KMS-11 (cell line): ENCODE measurements around the gene RAB11FIP3.

Experiments
- H2AFZ ChIP-seq: fragments of 200-600 bp; sonication (generic); 2 replicates; pipeline ENCODE4 v1.6.1; 2016; ENCODE audit warnings: antibody characterized with exemption, mixed run types, low read depth
- H3K27ac ChIP-seq: fragments of 200-600 bp; sonication (generic); 2 replicates; pipeline ENCODE4 v1.6.1; 2016; ENCODE audit warnings: mild to moderate bottlenecking, mixed run types
- H3K27me3 ChIP-seq: fragments of 200-600 bp; sonication (generic); 2 replicates; pipeline ENCODE4 v1.6.1; 2017; ENCODE audit warnings: mild to moderate bottlenecking, low read depth, mixed run types, moderate library complexity; ENCODE audit not compliant: insufficient read depth
- H3K36me3 ChIP-seq: fragments of 200-600 bp; sonication (generic); 2 replicates; pipeline ENCODE4 v1.6.1; 2017; ENCODE audit warnings: mild to moderate bottlenecking, mixed run types; ENCODE audit not compliant: insufficient read depth
- H3K4me1 ChIP-seq: fragments of 200-600 bp; sonication (generic); 2 replicates; pipeline ENCODE4 v1.6.1; 2016; ENCODE audit warnings: mild to moderate bottlenecking, low read depth, mixed run types; ENCODE audit not compliant: poor library complexity, severe bottlenecking
- H3K4me2 ChIP-seq: fragments of 200-600 bp; sonication (generic); 2 replicates; pipeline ENCODE4 v1.7.0; 2016; ENCODE audit warnings: mild to moderate bottlenecking, mixed run types
- H3K4me3 ChIP-seq: fragments of 200-600 bp; sonication (generic); IDR thresholded peaks from 2 replicates; pipeline ENCODE4 v1.6.1; 2017; ENCODE audit warnings: low read depth, low read length, mixed read lengths; ENCODE audit not compliant: insufficient read depth
- H3K79me2 ChIP-seq: fragments of 200-600 bp; sonication (generic); 2 replicates; pipeline ENCODE4 v1.6.1; 2016; ENCODE audit warnings: low read depth, mixed run types; ENCODE audit not compliant: insufficient read depth
- H3K9ac ChIP-seq: fragments of 200-600 bp; sonication (generic); 2 replicates; pipeline ENCODE4 v1.6.1; 2016; ENCODE audit warnings: mild to moderate bottlenecking, mixed run types
- H4K20me1 ChIP-seq: fragments of 200-600 bp; sonication (generic); 2 replicates; pipeline ENCODE4 v1.6.1; 2016; ENCODE audit warnings: mild to moderate bottlenecking, mixed run types; ENCODE audit not compliant: insufficient read depth
- CTCF ChIP-seq: fragments of 200-600 bp; sonication (generic); conservative IDR thresholded peaks from 2 replicates; pipeline ENCODE4 v1.6.1; 2017; ENCODE audit warnings: low read depth, mild to moderate bottlenecking, antibody characterized with exemption, low read length, moderate library complexity, mixed read lengths

RAB11FIP3 gene

GRCh38 chr16:558298-559020 is 133.0 kb downstream of the RAB11FIP3 start:
- Histone ChIP-seq H3K27me3 (peaks cover 36% of the 10 kb centered on the region), H3K36me3 (no peaks in the 10 kb centered on the region), H3K4me3 (no peak overlapping the region), H3K9ac (no peak overlapping the region), H4K20me1 (no peaks in the 10 kb centered on the region), H3K4me1 (no peaks in the 10 kb centered on the region), H3K79me2 (no peaks in the 10 kb centered on the region), H2AFZ (no peak overlapping the region), H3K27ac (no peak overlapping the region), H3K4me2 (no peak overlapping the region)
- TF ChIP-seq CTCF: no peak

- no peak overlapping the region for H3K4me2 ChIP-seq
- no peaks in the 10 kb centered on the region for H4K20me1 ChIP-seq
- H3K9ac ChIP-seq: no peak overlapping the region
- H3K4me3 ChIP-seq: no peak overlapping the region
- no peak overlapping the region for H3K27ac ChIP-seq
- peaks cover 36% of the 10 kb centered on the region for H3K27me3 ChIP-seq
- no peaks in the 10 kb centered on the region for H3K4me1 ChIP-seq
- no peak overlapping the region for H2AFZ ChIP-seq
- H3K36me3 ChIP-seq: no peaks in the 10 kb centered on the region
- no peaks in the 10 kb centered on the region for H3K79me2 ChIP-seq
- no peak for TF ChIP-seq CTCF
Measured at GRCh38 chr16:559021-559380, 133.6 kb downstream of the RAB11FIP3 start.

- Histone ChIP-seq H3K4me2 (no peak overlapping the region), H3K9ac (no peak overlapping the region), H3K27ac (no peak overlapping the region), H3K4me3 (no peak overlapping the region), H4K20me1 (no peaks in the 10 kb centered on the region), H3K27me3 (peaks cover 36% of the 10 kb centered on the region), H3K4me1 (no peaks in the 10 kb centered on the region), H2AFZ (no peak overlapping the region), H3K36me3 (no peaks in the 10 kb centered on the region), H3K79me2 (no peaks in the 10 kb centered on the region)
- no peak for TF ChIP-seq CTCF
Measured at GRCh38 chr16:559411-560203, 134.2 kb downstream of the RAB11FIP3 start.

- H3K27me3 ChIP-seq: peaks cover 36% of the 10 kb centered on the region
- H3K27ac ChIP-seq: no peak within 1 kb of the TSS
- H4K20me1 ChIP-seq: no peaks in the 10 kb centered on the region
- no peak within 1 kb of the TSS for H3K4me2 ChIP-seq
- H3K9ac ChIP-seq: no peak within 1 kb of the TSS
- no peak within 1 kb of the TSS for H2AFZ ChIP-seq
- H3K4me1 ChIP-seq: no peaks in the 10 kb centered on the region
- H3K4me3 ChIP-seq: no peak within 1 kb of the TSS
- TF ChIP-seq CTCF: no peak
- H3K36me3 ChIP-seq: no peaks in the 10 kb centered on the region
- no peaks in the 10 kb centered on the region for H3K79me2 ChIP-seq
Measured at GRCh38 chr16:560204-560700, 134.8 kb downstream of the RAB11FIP3 start, which contains the start of gene PRR35. TSS of gene PRR35 (plus strand) at chr16:560394. CDS start at chr16:563295, 2,901 bp downstream.
